22Rv1 (cell line): ENCODE measurements around the gene CSRP1.

Experiments
- ZFX ChIP-seq: fragments of 450-650 bp; IDR thresholded peaks from 2 replicates; pipeline ENCODE4 v1.6.1; 2017; ENCODE audit warnings: antibody characterized with exemption, borderline replicate concordance
- TF ChIP-seq, protein P1 (sequence below): fragments of 450-650 bp; IDR thresholded peaks from 2 replicates; pipeline ENCODE4 v1.5.1; 2017; ENCODE audit warnings: mild to moderate bottlenecking

DNA sequence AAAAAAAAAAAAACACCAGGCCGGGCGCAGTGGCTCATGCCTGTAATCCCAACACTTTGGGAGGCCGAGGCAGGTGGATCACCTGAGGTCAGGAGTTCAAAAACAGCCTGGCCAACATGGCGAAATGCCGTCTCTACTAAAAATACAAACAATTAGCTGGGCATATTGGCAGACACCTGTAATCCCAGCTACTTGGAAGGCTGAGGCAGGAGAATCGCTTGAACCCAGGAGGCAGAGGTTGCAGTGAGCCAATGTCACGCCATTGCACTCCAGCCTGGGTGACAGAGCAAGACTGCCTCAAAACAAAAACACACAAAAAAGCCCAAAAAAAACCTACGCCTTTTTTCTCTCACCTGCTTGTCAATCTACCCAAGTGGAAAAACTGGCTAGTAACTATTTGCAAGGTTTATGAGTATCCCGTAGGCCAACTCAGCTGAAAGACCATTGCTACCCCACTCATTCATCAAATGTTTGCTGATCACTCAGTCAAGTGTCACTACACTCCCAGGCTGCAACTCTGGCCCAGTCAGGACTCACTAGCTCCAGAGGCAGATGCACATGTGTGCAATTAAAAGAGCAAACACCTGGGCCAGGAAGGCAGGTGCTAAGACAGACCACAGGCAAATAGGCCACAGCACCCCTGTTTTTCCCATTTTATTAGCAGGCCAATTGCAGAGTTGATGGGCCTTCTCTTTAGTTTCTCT is 2.0 kb downstream of the CSRP1 start:
- TF ChIP-seq, protein P1, sequence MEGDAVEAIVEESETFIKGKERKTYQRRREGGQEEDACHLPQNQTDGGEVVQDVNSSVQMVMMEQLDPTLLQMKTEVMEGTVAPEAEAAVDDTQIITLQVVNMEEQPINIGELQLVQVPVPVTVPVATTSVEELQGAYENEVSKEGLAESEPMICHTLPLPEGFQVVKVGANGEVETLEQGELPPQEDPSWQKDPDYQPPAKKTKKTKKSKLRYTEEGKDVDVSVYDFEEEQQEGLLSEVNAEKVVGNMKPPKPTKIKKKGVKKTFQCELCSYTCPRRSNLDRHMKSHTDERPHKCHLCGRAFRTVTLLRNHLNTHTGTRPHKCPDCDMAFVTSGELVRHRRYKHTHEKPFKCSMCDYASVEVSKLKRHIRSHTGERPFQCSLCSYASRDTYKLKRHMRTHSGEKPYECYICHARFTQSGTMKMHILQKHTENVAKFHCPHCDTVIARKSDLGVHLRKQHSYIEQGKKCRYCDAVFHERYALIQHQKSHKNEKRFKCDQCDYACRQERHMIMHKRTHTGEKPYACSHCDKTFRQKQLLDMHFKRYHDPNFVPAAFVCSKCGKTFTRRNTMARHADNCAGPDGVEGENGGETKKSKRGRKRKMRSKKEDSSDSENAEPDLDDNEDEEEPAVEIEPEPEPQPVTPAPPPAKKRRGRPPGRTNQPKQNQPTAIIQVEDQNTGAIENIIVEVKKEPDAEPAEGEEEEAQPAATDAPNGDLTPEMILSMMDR, result no peak
- no peak for TF ChIP-seq ZFX
